Liver (tissue), 9 donors: ENCODE results near the gene DOCK9. TPM values are rescaled to one million over a fixed set of nuclear protein-coding genes. Genes with fewer than 3 reads are reported as not detected.

Source experiments
- DNase-seq: peaks from one replicate; pipeline ENCODE4 v3.0.0-alpha.2; 2017; ENCODE audit warnings: low spot score
- H3K27ac ChIP-seq, 2 donors: one replicate each; pipeline ENCODE4 v1.7.0; 2013; ENCODE audit warnings: inconsistent platforms in 2 of 2, low read length in 2 of 2, control low read depth in 1 of 2, low read depth in 1 of 2, mild to moderate bottlenecking in 1 of 2
- H3K27me3 ChIP-seq, 4 donors: one replicate each; pipeline versions ENCODE4 v1.6.1 to v1.7.0; 2013; ENCODE audit warnings: low read length in 3 of 4, inconsistent platforms in 1 of 4, mild to moderate bottlenecking in 1 of 4, moderate library complexity in 1 of 4; ENCODE audit not compliant: control insufficient read depth in 4 of 4, insufficient read depth in 4 of 4
- H3K36me3 ChIP-seq, 4 donors: one replicate each; pipeline versions ENCODE4 v1.6.1 to v1.7.0; 2013; ENCODE audit warnings: low read length in 3 of 4, mild to moderate bottlenecking in 3 of 4, low read depth in 1 of 4, moderate library complexity in 1 of 4; ENCODE audit not compliant: control insufficient read depth in 4 of 4, insufficient read depth in 3 of 4
- H3K4me1 ChIP-seq, 4 donors: one replicate each; pipeline versions ENCODE4 v1.6.1 to v1.7.0; 2013; ENCODE audit warnings: low read length in 3 of 4, mild to moderate bottlenecking in 3 of 4, moderate library complexity in 1 of 4; ENCODE audit not compliant: control insufficient read depth in 4 of 4, insufficient read depth in 4 of 4
- H3K4me3 ChIP-seq, 3 donors: one replicate each; pipeline versions ENCODE4 v1.6.1 to v1.7.0; 2013; ENCODE audit warnings: low read length in 3 of 3, control low read depth in 1 of 3, low read depth in 1 of 3, mild to moderate bottlenecking in 1 of 3
- H3K9ac ChIP-seq, 2 donors: one replicate each; pipeline ENCODE4 v1.7.0; 2013; ENCODE audit warnings: low read length in 2 of 2, mild to moderate bottlenecking in 2 of 2, moderate library complexity in 2 of 2, control low read depth in 1 of 2, low read depth in 1 of 2
- H3K9me3 ChIP-seq, 4 donors: one replicate each; pipeline versions ENCODE4 v1.6.1 to v1.7.0; 2013; ENCODE audit warnings: low read length in 3 of 4; ENCODE audit not compliant: control insufficient read depth in 4 of 4
- ATF3 ChIP-seq: IDR thresholded peaks from 2 replicates; pipeline ENCODE4 v1.6.1; 2016; ENCODE audit warnings: antibody characterized with exemption
- CTCF ChIP-seq: fragments of 150-350 bp; IDR thresholded peaks from 2 replicates; pipeline ENCODE4 v1.5.1; 2017; ENCODE audit warnings: improper control_type of control experiment, low read depth, low read length; ENCODE audit not compliant: missing input control
- EGR1 ChIP-seq, 2 donors: IDR thresholded peaks; 2 replicates each; pipeline ENCODE4 v1.6.1; 2016 to 2018; ENCODE audit warnings: antibody characterized with exemption in 2 of 2, low read depth in 2 of 2
- FOXA1 ChIP-seq: IDR thresholded peaks from 2 replicates; pipeline ENCODE4 v1.6.1; 2016; ENCODE audit warnings: antibody characterized with exemption
- FOXA2 ChIP-seq: IDR thresholded peaks from 2 replicates; pipeline ENCODE4 v1.6.1; 2016; ENCODE audit warnings: antibody characterized with exemption
- GABPA ChIP-seq, 2 donors: IDR thresholded peaks in 1 of 2; conservative IDR thresholded peaks in 1 of 2; 2 replicates each; pipeline ENCODE4 v1.6.1; 2016; ENCODE audit warnings: antibody characterized with exemption in 2 of 2, mild to moderate bottlenecking in 1 of 2, moderate library complexity in 1 of 2
- HNF4A ChIP-seq, 2 donors: conservative IDR thresholded peaks; 2 replicates each; pipeline ENCODE4 v1.6.1; 2016; ENCODE audit warnings: antibody characterized with exemption in 2 of 2, mild to moderate bottlenecking in 2 of 2
- HNF4G ChIP-seq: IDR thresholded peaks from 2 replicates; pipeline ENCODE4 v1.6.1; 2016; ENCODE audit warnings: antibody characterized with exemption
- JUND ChIP-seq, 2 donors: IDR thresholded peaks; 2 replicates each; pipeline ENCODE4 v1.6.1; 2016; ENCODE audit warnings: antibody characterized with exemption in 2 of 2
- MAX ChIP-seq: IDR thresholded peaks from 2 replicates; pipeline ENCODE4 v1.6.1; 2016; ENCODE audit warnings: antibody characterized with exemption
- NR2F2 ChIP-seq: IDR thresholded peaks from 2 replicates; pipeline ENCODE4 v1.6.1; 2016; ENCODE audit warnings: antibody characterized with exemption
- RAD21 ChIP-seq, 2 donors: IDR thresholded peaks; 2 replicates each; pipeline ENCODE4 v1.6.1; 2016; ENCODE audit warnings: antibody characterized with exemption in 2 of 2, mild to moderate bottlenecking in 2 of 2
- REST ChIP-seq: IDR thresholded peaks from 2 replicates; pipeline ENCODE4 v1.6.1; 2016; ENCODE audit warnings: antibody characterized with exemption, mild to moderate bottlenecking
- RXRA ChIP-seq, 2 donors: IDR thresholded peaks; 2 replicates each; pipeline ENCODE4 v1.6.1; 2017 to 2018; ENCODE audit warnings: antibody characterized with exemption in 2 of 2, mild to moderate bottlenecking in 1 of 2
- SP1 ChIP-seq: IDR thresholded peaks from 2 replicates; pipeline ENCODE4 v1.6.1; 2018; ENCODE audit warnings: antibody characterized with exemption, mild to moderate bottlenecking
- TAF1 ChIP-seq: conservative IDR thresholded peaks from 2 replicates; pipeline ENCODE4 v1.6.1; 2016; ENCODE audit warnings: antibody characterized with exemption, mild to moderate bottlenecking
- YY1 ChIP-seq: IDR thresholded peaks from 2 replicates; pipeline ENCODE4 v1.6.1; 2016; ENCODE audit warnings: antibody characterized with exemption, mild to moderate bottlenecking
- WGBS: extraction: QIAGEN DNeasy Blood & Tissue Kit; methylation state at CpG from one replicate; pipeline ENCODE4 v1.1.7; 2013; 5-methylcytosine and 5-hydroxymethylcytosine counted together
- polyA plus RNA-seq, 2 donors: library from polyadenylated mRNA; stranded (reverse) in 1 of 2; unstranded in 1 of 2; fragments of 200-250 nt in 1 of 2; fragments of >200 nt in 1 of 2; fragmentation: Nextera tagmentation in 1 of 2; extraction: Ambion mirVana in 1 of 2; gene quantifications; one replicate each; pipeline versions ENCODE4 v1.2.1 to v1.2.3, GENCODE V29; 2013 to 2015
- total RNA-seq, 2 donors: library from RNA; depleted of rRNA; stranded (reverse); fragments of >200 nt; gene quantifications; one replicate each; pipeline ENCODE4 v1.2.3, GENCODE V29; 2014
- donor health status: healthy.
- donor health status: healthy.
- donor health status: healthy.
- donor health status: healthy.
- donor health status: healthy.

Gene DOCK9
- total and polyA plus RNA-seq, 4 donors = 5.4 to 31.3 (median 10.6) TPM

- H3K27me3 ChIP-seq = no peaks in the 10 kb centered on the region
- H3K36me3 ChIP-seq = no peaks in the 10 kb centered on the region
- peaks cover 0 to under 1% (median 0%) of the 10 kb centered on the region in 4 donors for H3K9me3 ChIP-seq
- H3K4me3 ChIP-seq = no peak overlapping the region
- H3K9ac ChIP-seq = no peak overlapping the region
- 89% methylated on average over 5 of the region's 5 CpGs for WGBS
- H3K27ac ChIP-seq = no peak overlapping the region
- no peaks in the 10 kb centered on the region for H3K4me1 ChIP-seq
- no peak for DNase-seq
- no peak for TF ChIP-seq EGR1 (IDR thresholded peaks at IDR 0.05; ENCODE audit: low read depth in 2 of 2)
- no peak for TF ChIP-seq TAF1
- no peak for TF ChIP-seq JUND (IDR thresholded peaks at IDR 0.05)
- no peak for TF ChIP-seq ATF3
- no peak for TF ChIP-seq HNF4G
- no peak for TF ChIP-seq GABPA (IDR thresholded peaks at IDR 0.05 in 1 of 2, conservative IDR thresholded peaks at IDR 0.05 in 1 of 2)
- no peak for TF ChIP-seq HNF4A (conservative IDR thresholded peaks at IDR 0.05)
- no peak for TF ChIP-seq RXRA (IDR thresholded peaks at IDR 0.05)
- no peak for TF ChIP-seq REST
- TF ChIP-seq MAX = no peak
- TF ChIP-seq YY1 = no peak
- no peak for TF ChIP-seq FOXA2
- no peak for TF ChIP-seq RAD21 (IDR thresholded peaks at IDR 0.05)
- TF ChIP-seq SP1 = no peak
- no peak for TF ChIP-seq FOXA1
- TF ChIP-seq NR2F2 = no peak
- TF ChIP-seq CTCF = no peak
These were observed 38.1 kb downstream of the DOCK9 start for GRCh38 chr13:98939660-98940191.

- no peak for DNase-seq
- Histone ChIP-seq H3K36me3 (no peaks in the 10 kb centered on the region), H3K9ac (no peak overlapping the region), H3K27ac (no peak overlapping the region), H3K9me3 (peaks cover 0 to 5% (median 0%) of the 10 kb centered on the region in 4 donors), H3K4me1 (no peaks in the 10 kb centered on the region), H3K4me3 (no peak overlapping the region), H3K27me3 (no peaks in the 10 kb centered on the region)
- WGBS = 93% methylated on average over 3 of the region's 3 CpGs
- TF ChIP-seq HNF4G (no peak), ATF3 (no peak), GABPA (IDR thresholded peaks at IDR 0.05 in 1 of 2, conservative IDR thresholded peaks at IDR 0.05 in 1 of 2) (no peak), JUND (IDR thresholded peaks at IDR 0.05) (no peak), NR2F2 (no peak), SP1 (no peak), REST (no peak), RXRA (IDR thresholded peaks at IDR 0.05) (no peak), EGR1 (IDR thresholded peaks at IDR 0.05; ENCODE audit: low read depth in 2 of 2) (no peak), HNF4A (conservative IDR thresholded peaks at IDR 0.05) (no peak), FOXA2 (no peak), CTCF (no peak)
These were observed 39.1 kb downstream of the DOCK9 start for GRCh38 chr13:98938801-98939200.
